Measurements from ENCODE around the gene WDCP.

Gene WDCP

GRCh38 chr2:24012521-24013188 lies 34.5 kb downstream of the WDCP start:
- Histone ChIP-seq H2AFZ (ENCODE audit: low read depth, low read length) (no peak overlapping the region), H3K9me3 (ENCODE audit: low read length) (no peaks in the 10 kb centered on the region), H3K4me1 (ENCODE audit: insufficient read depth, low read length) (peaks cover 9% of the 10 kb centered on the region), H3K27me3 (ENCODE audit: insufficient read depth, low read length) (no peaks in the 10 kb centered on the region), H3K4me3 (ENCODE audit: low read length) (no peak overlapping the region), H3K36me3 (ENCODE audit: insufficient read depth, low read length) (no peaks in the 10 kb centered on the region)

GRCh38 chr2:24011250-24012104 lies 35.7 kb downstream of the WDCP start:
- Histone ChIP-seq H3K36me3 (ENCODE audit: insufficient read depth, low read length) (no peaks in the 10 kb centered on the region), H3K4me3 (ENCODE audit: low read length) (no peak overlapping the region), H3K9me3 (ENCODE audit: low read length) (peaks cover 3% of the 10 kb centered on the region), H3K4me1 (ENCODE audit: insufficient read depth, low read length) (peaks cover 9% of the 10 kb centered on the region), H2AFZ (ENCODE audit: low read depth, low read length) (no peak overlapping the region), H3K27me3 (ENCODE audit: insufficient read depth, low read length) (no peaks in the 10 kb centered on the region)

- H3K27me3 ChIP-seq (ENCODE audit: insufficient read depth, low read length) = no peaks in the 10 kb centered on the region
- no peaks in the 10 kb centered on the region for H3K36me3 ChIP-seq (ENCODE audit: insufficient read depth, low read length)
- no peak overlapping the region for H3K4me3 ChIP-seq (ENCODE audit: low read length)
- peaks cover 4% of the 10 kb centered on the region for H3K4me1 ChIP-seq (ENCODE audit: insufficient read depth, low read length)
- peaks cover 3% of the 10 kb centered on the region for H3K9me3 ChIP-seq (ENCODE audit: low read length)
- no peak overlapping the region for H2AFZ ChIP-seq (ENCODE audit: low read depth, low read length)
These were observed 36.5 kb downstream of the WDCP start for GRCh38 chr2:24010477-24011249.

- Histone ChIP-seq H3K36me3 (ENCODE audit: insufficient read depth, low read length) (no peaks in the 10 kb centered on the region), H2AFZ (ENCODE audit: low read depth, low read length) (no peak within 1 kb of the TSS), H3K9me3 (ENCODE audit: low read length) (peaks cover 3% of the 10 kb centered on the region), H3K4me1 (ENCODE audit: insufficient read depth, low read length) (no peaks in the 10 kb centered on the region), H3K4me3 (ENCODE audit: low read length) (no peak within 1 kb of the TSS), H3K27me3 (ENCODE audit: insufficient read depth, low read length) (no peaks in the 10 kb centered on the region)
These were observed 37.3 kb downstream of the WDCP start, which contains the start of gene MFSD2B for GRCh38 chr2:24009680-24010476. Gene MFSD2B (plus strand): TSS chr2:24010085. CDS start chr2:24010097, 12 bp downstream.

GRCh38 chr2:24009367-24009679 lies 37.9 kb downstream of the WDCP start:
- Histone ChIP-seq H3K4me1 (ENCODE audit: insufficient read depth, low read length) (no peaks in the 10 kb centered on the region), H3K4me3 (ENCODE audit: low read length) (no peak overlapping the region), H3K27me3 (ENCODE audit: insufficient read depth, low read length) (no peaks in the 10 kb centered on the region), H3K9me3 (ENCODE audit: low read length) (peaks cover 3% of the 10 kb centered on the region), H2AFZ (ENCODE audit: low read depth, low read length) (no peak overlapping the region), H3K36me3 (ENCODE audit: insufficient read depth, low read length) (no peaks in the 10 kb centered on the region)

GRCh38 chr2:24008672-24009366 lies 38.4 kb downstream of the WDCP start:
- Histone ChIP-seq H3K27me3 (ENCODE audit: insufficient read depth, low read length) (no peaks in the 10 kb centered on the region), H3K9me3 (ENCODE audit: low read length) (peaks cover 3% of the 10 kb centered on the region), H3K4me3 (ENCODE audit: low read length) (no peak overlapping the region), H3K4me1 (ENCODE audit: insufficient read depth, low read length) (no peaks in the 10 kb centered on the region), H3K36me3 (ENCODE audit: insufficient read depth, low read length) (no peaks in the 10 kb centered on the region), H2AFZ (ENCODE audit: low read depth, low read length) (no peak overlapping the region)

- Histone ChIP-seq H3K4me3 (ENCODE audit: low read length) (no peak overlapping the region), H2AFZ (ENCODE audit: low read depth, low read length) (no peak overlapping the region), H3K4me1 (ENCODE audit: insufficient read depth, low read length) (no peaks in the 10 kb centered on the region), H3K36me3 (ENCODE audit: insufficient read depth, low read length) (no peaks in the 10 kb centered on the region), H3K27me3 (ENCODE audit: insufficient read depth, low read length) (no peaks in the 10 kb centered on the region), H3K9me3 (ENCODE audit: low read length) (peaks cover 3% of the 10 kb centered on the region)
These were observed 39.5 kb downstream of the WDCP start for GRCh38 chr2:24007693-24008092.

- Histone ChIP-seq H3K36me3 (ENCODE audit: insufficient read depth, low read length) (peaks cover 16% of the 10 kb centered on the region), H3K27me3 (ENCODE audit: insufficient read depth, low read length) (no peaks in the 10 kb centered on the region), H3K4me3 (ENCODE audit: low read length) (no peak overlapping the region), H3K4me1 (ENCODE audit: insufficient read depth, low read length) (peaks cover 17% of the 10 kb centered on the region), H2AFZ (ENCODE audit: low read depth, low read length) (no peak overlapping the region), H3K9me3 (ENCODE audit: low read length) (no peaks in the 10 kb centered on the region)
These were observed 52.6 kb downstream of the WDCP start for GRCh38 chr2:23994567-23994966.

GRCh38 chr2:23993736-23994269 lies 53.4 kb downstream of the WDCP start:
- Histone ChIP-seq H2AFZ (ENCODE audit: low read depth, low read length) (no peak overlapping the region), H3K27me3 (ENCODE audit: insufficient read depth, low read length) (no peaks in the 10 kb centered on the region), H3K4me3 (ENCODE audit: low read length) (no peak overlapping the region), H3K4me1 (ENCODE audit: insufficient read depth, low read length) (peaks cover 17% of the 10 kb centered on the region), H3K9me3 (ENCODE audit: low read length) (no peaks in the 10 kb centered on the region), H3K36me3 (ENCODE audit: insufficient read depth, low read length) (peaks cover 16% of the 10 kb centered on the region)

- Histone ChIP-seq H3K27me3 (ENCODE audit: insufficient read depth, low read length) (no peaks in the 10 kb centered on the region), H2AFZ (ENCODE audit: low read depth, low read length) (no peak overlapping the region), H3K4me3 (ENCODE audit: low read length) (no peak overlapping the region)
These were observed 54.3 kb downstream of the WDCP start for GRCh38 chr2:23992931-23993330.

GRCh38 chr2:23988371-23988770 lies 58.8 kb downstream of the WDCP start:
- no peak overlapping the region for H2AFZ ChIP-seq (ENCODE audit: low read depth, low read length)
- no peak overlapping the region for H3K4me3 ChIP-seq (ENCODE audit: low read length)
- no peaks in the 10 kb centered on the region for H3K27me3 ChIP-seq (ENCODE audit: insufficient read depth, low read length)
- H3K9me3 ChIP-seq (ENCODE audit: low read length) = no peaks in the 10 kb centered on the region
- peaks cover 42% of the 10 kb centered on the region for H3K36me3 ChIP-seq (ENCODE audit: insufficient read depth, low read length)
- peaks cover 11% of the 10 kb centered on the region for H3K4me1 ChIP-seq (ENCODE audit: insufficient read depth, low read length)

More at GRCh38 chr2:23992931-23993330, 54.3 kb downstream of the WDCP start:
- Histone ChIP-seq H3K9me3 (ENCODE audit: low read length) (no peaks in the 10 kb centered on the region), H3K4me1 (ENCODE audit: insufficient read depth, low read length) (peaks cover 17% of the 10 kb centered on the region), H3K36me3 (ENCODE audit: insufficient read depth, low read length) (peaks cover 18% of the 10 kb centered on the region)
